HEK293 (cell line): ENCODE results near the gene HMOX1.

Experiments used
- SP2 ChIP-seq: fragments of 450-650 bp; formaldehyde crosslinking; IDR thresholded peaks from 2 replicates; pipeline ENCODE4 v1.5.1; 2016; ENCODE audit warnings: missing biosample characterization, missing genetic modification characterization
- YY1 ChIP-seq: fragments of 450-650 bp; formaldehyde crosslinking; IDR thresholded peaks from 2 replicates; pipeline ENCODE4 v1.5.1; 2018; ENCODE audit warnings: missing biosample characterization, missing genetic modification characterization
- YY2 ChIP-seq: fragments of 450-650 bp; formaldehyde crosslinking; IDR thresholded peaks from 2 replicates; pipeline ENCODE4 v1.5.1; 2016; ENCODE audit warnings: missing biosample characterization, missing genetic modification characterization
- ZNF449 ChIP-seq: fragments of 450-650 bp; formaldehyde crosslinking; IDR thresholded peaks from 2 replicates; pipeline ENCODE4 v1.5.1; 2017; ENCODE audit warnings: missing biosample characterization, mild to moderate bottlenecking, missing genetic modification characterization, moderate library complexity

- TF ChIP-seq YY1 (tag by site-specific recombination) (no peak), YY2 (tag by site-specific recombination) (no peak), ZNF449 (tag by site-specific recombination) (no peak), SP2 (tag by site-specific recombination) (no peak)
Observed at GRCh38 chr22:35341090-35341874, 39.6 kb upstream of the HMOX1 start.
